ENCODE measurements around the gene PTPN2.
"Not testable (repeated sequence)": the region's sequence is repeated elsewhere in the genome, so short reads cannot be mapped to it uniquely, and the experiment has no call there.

PTPN2 gene

DNA sequence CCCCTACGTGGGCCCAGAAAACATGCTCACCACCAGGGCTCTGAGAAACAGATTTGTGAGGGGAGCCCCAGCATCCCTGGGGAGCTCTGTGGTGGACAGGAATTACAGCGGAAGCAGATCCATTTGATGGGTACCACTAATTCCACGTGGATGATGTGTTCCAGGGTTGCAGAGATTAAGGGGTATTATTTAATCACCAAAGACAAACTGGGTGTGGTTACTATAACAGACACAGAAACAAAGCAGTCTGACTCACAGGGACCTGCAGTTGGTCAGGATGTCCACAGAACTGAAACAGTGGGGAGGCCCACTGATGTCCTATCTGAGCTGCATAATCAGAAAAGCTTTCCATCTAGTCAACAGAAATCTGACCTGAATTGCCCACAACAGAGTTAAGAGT, 115.4 kb downstream of the PTPN2 start:
- TF ChIP-seq, protein P1, sequence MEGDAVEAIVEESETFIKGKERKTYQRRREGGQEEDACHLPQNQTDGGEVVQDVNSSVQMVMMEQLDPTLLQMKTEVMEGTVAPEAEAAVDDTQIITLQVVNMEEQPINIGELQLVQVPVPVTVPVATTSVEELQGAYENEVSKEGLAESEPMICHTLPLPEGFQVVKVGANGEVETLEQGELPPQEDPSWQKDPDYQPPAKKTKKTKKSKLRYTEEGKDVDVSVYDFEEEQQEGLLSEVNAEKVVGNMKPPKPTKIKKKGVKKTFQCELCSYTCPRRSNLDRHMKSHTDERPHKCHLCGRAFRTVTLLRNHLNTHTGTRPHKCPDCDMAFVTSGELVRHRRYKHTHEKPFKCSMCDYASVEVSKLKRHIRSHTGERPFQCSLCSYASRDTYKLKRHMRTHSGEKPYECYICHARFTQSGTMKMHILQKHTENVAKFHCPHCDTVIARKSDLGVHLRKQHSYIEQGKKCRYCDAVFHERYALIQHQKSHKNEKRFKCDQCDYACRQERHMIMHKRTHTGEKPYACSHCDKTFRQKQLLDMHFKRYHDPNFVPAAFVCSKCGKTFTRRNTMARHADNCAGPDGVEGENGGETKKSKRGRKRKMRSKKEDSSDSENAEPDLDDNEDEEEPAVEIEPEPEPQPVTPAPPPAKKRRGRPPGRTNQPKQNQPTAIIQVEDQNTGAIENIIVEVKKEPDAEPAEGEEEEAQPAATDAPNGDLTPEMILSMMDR (IDR thresholded peaks at IDR 0.05; ENCODE audit: low read depth, low read length, missing control alignments), result no peak
- no peak for DNase-seq (ENCODE audit: low read depth)
- H3K4me3 ChIP-seq (ENCODE audit: low read depth, low read length), result no peak overlapping the region
- in situ Hi-C loops (cut with HindIII; ENCODE audit: low sequenced_read_pairs), result no loop called here

DNA sequence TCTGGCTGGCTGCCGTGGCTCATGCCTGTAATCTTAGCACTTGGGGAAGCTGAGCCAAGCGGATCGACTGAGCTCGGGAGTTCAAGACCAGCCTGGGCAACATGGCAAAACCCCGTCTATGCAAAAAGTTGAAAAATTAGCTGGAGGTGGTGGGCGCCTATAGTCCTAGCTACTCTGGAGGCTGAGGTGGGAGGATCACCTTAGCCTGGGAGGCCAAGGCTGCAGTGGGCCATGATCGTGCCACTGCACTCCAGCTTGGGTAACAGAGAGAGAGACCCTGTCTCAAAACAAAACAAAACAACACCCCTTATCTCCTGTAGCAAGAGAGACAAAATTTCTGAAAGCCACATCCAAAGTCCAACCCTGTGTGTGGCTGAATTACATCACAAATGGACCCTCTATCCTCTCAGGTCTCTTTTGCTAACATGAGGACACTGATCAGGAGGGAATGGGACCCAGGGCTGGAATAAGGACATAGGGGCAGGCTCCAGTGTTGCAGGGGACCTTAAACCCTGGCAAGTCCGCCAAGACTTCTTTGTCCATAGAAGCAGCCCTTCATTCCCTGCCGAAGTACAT, 116.4 kb downstream of the PTPN2 start:
- DNase-seq (ENCODE audit: low read depth), result no peak
- TF ChIP-seq, protein P1 (IDR thresholded peaks at IDR 0.05; ENCODE audit: low read depth, low read length, missing control alignments), result no peak
- in situ Hi-C loops (cut with HindIII; ENCODE audit: low sequenced_read_pairs), result no loop called here
- H3K4me3 ChIP-seq (ENCODE audit: low read depth, low read length), result no peak overlapping the region

DNA sequence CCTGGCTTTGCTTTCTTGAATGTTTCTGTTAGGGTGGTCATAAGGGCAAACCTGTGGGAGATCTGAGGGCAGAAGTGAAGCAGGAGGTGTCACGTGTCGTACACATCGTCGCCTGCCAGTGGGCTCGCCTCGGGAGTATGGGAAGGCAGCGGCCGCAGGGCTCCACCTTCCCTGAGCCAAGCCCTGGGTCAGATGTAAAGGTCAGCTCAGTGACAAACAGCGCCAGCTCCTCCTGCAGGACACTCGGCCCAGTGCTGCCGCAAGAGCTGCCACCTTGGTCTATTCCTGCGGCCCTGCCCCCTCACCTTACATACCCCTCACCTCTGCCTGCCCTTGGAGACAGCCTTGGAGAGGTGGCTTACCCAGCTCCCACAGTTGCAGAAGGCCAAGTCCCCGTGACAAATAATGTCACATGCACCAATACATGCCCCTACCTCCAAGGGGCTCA, 117.0 kb downstream of the PTPN2 start:
- in situ Hi-C loops (cut with HindIII; ENCODE audit: low sequenced_read_pairs), result no loop called here
- DNase-seq (ENCODE audit: low read depth), result no peak
- H3K4me3 ChIP-seq (ENCODE audit: low read depth, low read length), result no peak overlapping the region
- TF ChIP-seq, protein P1 (IDR thresholded peaks at IDR 0.05; ENCODE audit: low read depth, low read length, missing control alignments), result no peak

DNA sequence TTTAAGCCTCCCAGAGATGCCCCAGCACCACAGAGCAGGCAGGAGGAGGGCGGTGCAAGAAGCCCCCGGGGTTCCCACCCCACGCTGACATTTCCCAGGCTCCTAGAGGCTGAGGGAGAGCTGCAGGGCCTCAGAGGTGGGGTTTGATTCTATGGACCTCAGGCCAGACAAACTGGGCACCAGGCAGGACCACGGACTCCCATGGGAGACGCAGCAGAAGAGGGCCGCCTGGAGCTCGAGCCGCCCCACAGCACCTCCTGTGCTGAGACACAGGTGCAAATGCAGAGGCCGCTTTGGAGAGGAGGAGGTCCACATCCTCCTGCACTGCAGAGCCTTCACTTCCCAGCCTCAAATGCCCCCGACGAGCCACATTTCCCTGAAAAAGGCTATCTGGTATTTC, 118.5 kb downstream of the PTPN2 start:
- TF ChIP-seq, protein P1 (IDR thresholded peaks at IDR 0.05; ENCODE audit: low read depth, low read length, missing control alignments), result no peak
- in situ Hi-C loops (cut with HindIII; ENCODE audit: low sequenced_read_pairs), result no loop called here
- DNase-seq (ENCODE audit: low read depth), result no peak
- no peak overlapping the region for H3K4me3 ChIP-seq (ENCODE audit: low read depth, low read length)

DNA sequence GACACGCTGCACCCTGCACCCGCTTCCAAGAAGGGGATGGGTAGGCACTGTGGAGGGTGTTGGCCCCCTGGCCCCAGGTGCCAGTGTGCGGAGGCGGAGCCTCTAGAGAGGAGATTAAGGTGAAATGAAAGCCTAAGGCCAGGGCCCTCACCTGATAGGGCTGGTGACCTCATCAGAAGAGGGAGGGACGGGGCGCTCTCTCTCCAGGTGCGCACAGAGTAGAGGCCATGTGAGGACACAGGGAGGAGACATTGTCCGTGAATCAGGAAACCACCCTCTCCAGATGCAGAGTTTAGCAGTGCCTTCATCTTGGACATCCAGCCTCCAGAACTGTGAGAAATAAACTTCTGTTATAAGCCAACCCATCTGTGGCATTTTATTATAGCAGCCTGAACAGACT, 118.9 kb downstream of the PTPN2 start:
- no peak overlapping the region for H3K4me3 ChIP-seq (ENCODE audit: low read depth, low read length)
- in situ Hi-C loops (cut with HindIII; ENCODE audit: low sequenced_read_pairs), result no loop called here
- DNase-seq (ENCODE audit: low read depth), result no peak
- TF ChIP-seq, protein P1 (IDR thresholded peaks at IDR 0.05; ENCODE audit: low read depth, low read length, missing control alignments), result no peak

DNA sequence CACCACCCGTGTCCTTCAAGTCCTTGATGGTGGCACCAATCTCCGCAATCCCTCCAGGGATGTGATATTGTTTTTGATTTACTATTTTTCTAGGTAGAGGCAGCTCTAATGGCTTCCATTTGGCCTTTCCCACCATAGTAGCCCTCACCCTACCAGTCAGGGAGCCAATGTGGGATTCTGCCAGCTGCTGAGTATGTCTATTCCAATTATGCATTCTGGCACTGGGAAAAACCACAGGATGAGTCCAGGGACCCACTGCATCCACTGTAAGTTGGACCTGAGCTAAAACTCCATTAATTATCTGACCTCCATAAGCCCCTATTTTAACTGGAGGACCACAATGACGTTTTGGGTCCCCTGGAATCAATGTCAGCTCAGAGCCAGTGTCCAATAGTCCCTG, 125.5 kb downstream of the PTPN2 start:
- DNase-seq (ENCODE audit: low read depth); H3K4me3 ChIP-seq (ENCODE audit: low read depth, low read length); in situ Hi-C loops (cut with HindIII; ENCODE audit: low sequenced_read_pairs): not testable (repeated sequence)

DNA sequence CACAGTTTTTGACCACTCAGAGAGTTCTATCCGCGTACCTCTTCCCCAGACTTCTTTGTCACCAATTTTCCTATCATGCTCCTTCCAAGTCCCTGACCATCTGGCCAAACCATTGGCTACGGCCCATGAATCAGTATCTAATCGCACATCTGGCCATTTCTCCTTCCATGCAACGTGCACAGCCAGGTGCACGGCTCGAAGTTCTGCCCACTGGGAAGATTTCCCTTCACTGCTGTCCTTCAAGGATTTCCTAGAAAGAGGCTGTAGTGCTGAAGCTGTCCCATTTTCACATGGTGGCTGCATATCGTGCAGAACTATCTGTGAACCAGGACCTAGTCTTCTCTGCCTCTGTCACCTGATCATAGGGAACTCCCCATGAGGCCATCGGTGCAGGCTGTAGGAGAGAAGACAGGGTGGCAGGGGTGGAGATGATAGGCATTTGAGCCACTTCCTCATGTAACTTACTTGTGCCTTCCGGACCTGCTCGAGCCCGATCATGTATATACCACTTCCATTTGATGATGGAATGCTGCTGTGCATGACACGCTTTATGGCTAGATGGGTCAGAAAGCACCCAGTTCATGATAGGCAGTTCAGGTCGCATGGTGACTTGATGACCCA, 127.3 kb downstream of the PTPN2 start:
- DNase-seq (ENCODE audit: low read depth); in situ Hi-C loops (cut with HindIII; ENCODE audit: low sequenced_read_pairs); H3K4me3 ChIP-seq (ENCODE audit: low read depth, low read length): not testable (repeated sequence)

DNA sequence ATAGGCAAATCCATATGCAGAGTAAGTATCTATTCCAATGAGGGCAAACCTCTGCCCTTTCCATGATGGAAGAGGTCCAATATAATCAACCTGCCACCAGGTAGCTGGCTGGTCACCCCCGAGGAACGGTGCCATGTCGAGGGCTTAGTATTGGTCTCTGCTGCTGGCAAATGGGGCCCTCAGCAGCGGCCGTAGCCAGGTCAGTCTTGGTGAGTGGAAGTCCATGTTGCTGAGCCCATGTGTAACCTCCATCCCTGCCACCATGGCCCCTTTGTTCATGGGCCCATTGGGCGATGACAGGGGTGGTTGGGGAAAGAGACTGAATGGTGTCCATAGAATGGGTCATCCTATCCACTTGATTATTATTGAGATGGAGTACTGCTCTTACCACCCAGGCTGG, 128.4 kb downstream of the PTPN2 start:
- H3K4me3 ChIP-seq (ENCODE audit: low read depth, low read length); in situ Hi-C loops (cut with HindIII; ENCODE audit: low sequenced_read_pairs); DNase-seq (ENCODE audit: low read depth): not testable (repeated sequence)
